GM12875 (cell line): ENCODE measurements around the gene N4BP3.

Source experiments
- H3K4me3 ChIP-seq: one replicate; pipeline ENCODE4 v1.5.1; 2011; ENCODE audit warnings: low read depth, low read length, control low read depth
- CTCF ChIP-seq: IDR thresholded peaks from 2 replicates; pipeline ENCODE4 v1.5.1; 2011; ENCODE audit warnings: low read depth, mild to moderate bottlenecking, control low read depth, inconsistent platforms, low read length, moderate library complexity, borderline replicate concordance; ENCODE audit not compliant: insufficient read depth

Gene N4BP3

GRCh38 chr5:178153530-178154340 is 40.4 kb downstream of the N4BP3 start, which contains the start of gene NHP2:
Gene NHP2 (minus strand): TSS chr5:178153885. CDS start chr5:178153817, 68 bp downstream.
- H3K4me3 ChIP-seq: peak within 1 kb of the TSS; percentile 83
- TF ChIP-seq CTCF: no peak

- no peak overlapping the region for H3K4me3 ChIP-seq
- TF ChIP-seq CTCF: no peak
These were observed 41.7 kb downstream of the N4BP3 start for GRCh38 chr5:178155065-178155464.

- H3K4me3 ChIP-seq: no peak overlapping the region
- TF ChIP-seq CTCF: no peak
These were observed 46.8 kb downstream of the N4BP3 start for GRCh38 chr5:178160176-178160575.

GRCh38 chr5:178162481-178162880 is 49.1 kb downstream of the N4BP3 start:
- no peak overlapping the region for H3K4me3 ChIP-seq
- TF ChIP-seq CTCF: no peak

- peak; percentile 99 for TF ChIP-seq CTCF
- no peak overlapping the region for H3K4me3 ChIP-seq
These were observed 50.7 kb downstream of the N4BP3 start for GRCh38 chr5:178163772-178164735.

- TF ChIP-seq CTCF: no peak
- no peak overlapping the region for H3K4me3 ChIP-seq
These were observed 52.2 kb downstream of the N4BP3 start for GRCh38 chr5:178165581-178165980.

GRCh38 chr5:178170455-178170854 is 57.1 kb downstream of the N4BP3 start:
- H3K4me3 ChIP-seq: no peak overlapping the region
- no peak for TF ChIP-seq CTCF
